ENCODE results near the gene GNAO1.

Gene GNAO1

DNA sequence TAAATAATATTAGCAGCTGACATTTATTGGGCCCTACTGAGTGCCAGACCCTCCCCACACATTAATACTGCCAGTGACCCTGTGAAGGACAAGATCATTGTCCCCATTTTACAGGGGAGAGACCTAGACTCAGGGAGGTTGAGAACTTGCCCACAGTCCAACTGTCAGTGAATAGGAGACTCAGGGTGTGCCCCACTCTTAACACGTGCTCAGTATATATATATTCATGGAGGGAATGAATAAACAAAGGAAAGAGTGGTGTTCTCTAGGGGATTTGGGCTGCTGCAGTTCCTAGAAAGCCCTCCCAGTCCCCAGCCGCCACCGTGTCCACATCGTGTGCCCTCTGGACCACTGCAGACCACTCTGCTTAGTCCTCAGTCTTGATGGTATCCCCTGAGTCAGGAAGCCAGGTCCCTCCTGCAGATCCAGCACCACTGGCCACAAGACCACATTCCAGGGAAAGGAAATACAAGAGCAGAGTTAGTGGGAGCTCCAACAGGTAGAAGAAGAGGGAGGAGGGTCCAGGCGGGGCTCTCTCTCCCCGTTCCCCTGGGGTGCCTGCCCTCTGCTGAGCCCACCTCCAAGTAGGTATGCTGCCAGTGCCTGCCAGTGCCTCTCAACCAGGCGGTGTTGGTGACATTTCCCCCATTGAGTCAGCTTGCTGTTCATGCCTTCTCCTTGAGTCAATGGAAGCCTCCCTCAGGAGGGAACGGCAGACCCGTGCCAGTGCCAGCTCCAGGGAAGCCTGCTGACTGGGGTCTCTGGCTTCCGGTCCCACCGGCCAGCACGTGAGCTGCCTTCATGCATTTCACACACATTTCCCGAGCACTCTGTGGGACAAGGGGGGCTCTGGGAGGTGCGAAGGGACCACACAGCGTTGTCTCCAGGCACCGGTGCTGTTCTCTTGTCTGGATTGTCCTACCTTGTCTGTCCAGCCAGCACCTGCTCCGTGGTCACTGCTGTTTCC is 75.6 kb downstream of the GNAO1 start:
- no peak for DNase-seq (ENCODE audit: low read depth)

DNA sequence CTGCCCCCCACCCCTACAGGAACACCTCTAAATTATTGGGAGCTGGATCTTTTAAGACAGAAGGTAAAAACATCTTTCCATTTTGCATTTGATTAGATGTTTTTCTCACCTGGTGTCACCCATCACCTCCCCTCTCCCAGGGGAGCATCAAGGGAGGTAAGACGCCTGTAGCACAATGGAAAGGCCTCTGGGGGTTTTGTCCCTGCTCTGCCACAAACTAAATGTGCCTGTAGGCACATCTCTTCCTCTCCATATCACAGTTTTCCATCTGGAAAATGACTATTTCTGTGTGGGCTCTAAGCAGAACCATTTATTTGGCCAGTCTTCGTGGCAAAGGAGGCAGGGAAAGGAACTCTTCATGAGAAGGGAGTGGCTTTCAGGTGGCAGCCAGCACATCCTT is 76.6 kb downstream of the GNAO1 start:
- DNase-seq (ENCODE audit: low read depth), result no peak

DNA sequence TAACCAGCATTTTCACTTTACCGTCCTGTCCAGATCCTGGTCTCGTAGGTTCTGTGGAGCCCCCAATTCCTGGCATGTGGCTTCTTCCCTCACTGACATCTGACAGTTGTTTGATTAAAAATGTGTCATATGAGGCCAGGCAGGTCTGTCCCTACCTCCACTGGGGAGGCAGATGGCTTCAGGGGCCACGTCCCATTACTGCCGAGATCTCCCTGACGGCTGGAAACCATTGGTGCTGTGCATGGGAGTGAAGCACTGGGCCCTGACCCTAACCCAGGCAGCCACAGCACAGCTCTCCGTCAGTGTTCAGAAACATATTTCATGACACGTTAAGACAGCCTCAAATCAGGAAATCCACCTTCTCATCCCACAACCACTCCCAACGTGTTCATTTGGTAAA is 77.5 kb downstream of the GNAO1 start:
- DNase-seq (ENCODE audit: low read depth), result no peak

DNA sequence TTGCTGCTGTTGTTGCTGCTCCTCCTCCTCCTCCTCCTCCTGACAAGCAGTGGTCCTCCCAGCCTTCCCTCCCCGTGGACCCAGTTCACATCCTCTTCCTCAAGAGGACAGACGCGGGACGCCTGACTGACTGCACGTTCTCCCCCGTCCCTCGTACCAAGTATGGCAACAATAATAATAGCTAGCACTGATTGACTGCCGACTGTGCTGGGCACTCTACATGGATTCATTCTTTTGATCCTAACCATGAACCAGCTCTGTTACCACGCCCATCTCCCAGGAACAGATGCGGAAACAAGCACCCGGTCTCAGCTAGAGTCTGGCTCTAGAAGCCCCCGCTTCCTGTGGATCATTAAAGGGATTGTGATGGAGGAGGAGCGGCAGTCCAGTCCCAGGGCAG is 78.0 kb downstream of the GNAO1 start:
- DNase-seq (ENCODE audit: low read depth), result no peak

DNA sequence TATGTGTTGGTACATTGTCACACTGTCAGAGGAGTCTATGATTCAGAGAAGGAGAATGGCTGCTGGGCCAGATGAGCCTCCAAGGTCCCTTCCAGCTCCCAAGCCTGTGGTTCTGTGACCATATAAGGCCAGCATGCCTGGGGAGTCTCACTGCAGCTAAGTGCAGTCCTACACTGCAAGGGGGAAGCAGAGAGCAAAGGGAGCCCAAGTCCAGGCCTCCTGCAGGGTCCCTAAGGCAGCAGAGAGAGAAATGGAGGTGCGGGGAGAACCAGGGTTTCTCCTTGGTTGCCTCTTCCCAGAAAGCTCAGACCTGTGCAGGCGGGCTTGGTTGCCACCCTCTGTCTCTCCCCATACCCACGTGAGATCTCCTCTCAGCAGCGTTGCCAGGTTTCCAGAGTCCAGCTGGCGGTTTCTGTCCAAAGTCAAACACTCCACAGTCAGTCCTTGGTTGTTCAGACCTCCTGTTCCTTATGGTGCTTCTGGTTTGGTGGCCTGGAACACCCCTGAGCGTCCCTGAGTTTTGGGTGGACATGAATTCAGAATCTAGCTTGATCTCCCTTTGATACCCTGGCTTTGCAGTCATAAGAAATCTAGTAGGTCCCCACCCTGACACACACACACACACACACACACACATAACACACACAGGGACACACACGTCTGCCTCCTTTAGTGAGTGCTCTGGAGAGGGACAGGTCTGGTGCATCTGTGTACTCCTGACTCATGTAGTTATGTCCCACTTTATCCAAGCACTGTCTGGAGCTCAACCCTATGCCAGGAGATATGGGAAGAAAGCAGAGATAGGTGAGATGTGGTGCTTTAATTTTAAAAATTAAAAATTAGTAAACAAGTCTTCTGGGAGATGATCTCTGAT is 78.8 kb downstream of the GNAO1 start:
- no peak for DNase-seq (ENCODE audit: low read depth)

DNA sequence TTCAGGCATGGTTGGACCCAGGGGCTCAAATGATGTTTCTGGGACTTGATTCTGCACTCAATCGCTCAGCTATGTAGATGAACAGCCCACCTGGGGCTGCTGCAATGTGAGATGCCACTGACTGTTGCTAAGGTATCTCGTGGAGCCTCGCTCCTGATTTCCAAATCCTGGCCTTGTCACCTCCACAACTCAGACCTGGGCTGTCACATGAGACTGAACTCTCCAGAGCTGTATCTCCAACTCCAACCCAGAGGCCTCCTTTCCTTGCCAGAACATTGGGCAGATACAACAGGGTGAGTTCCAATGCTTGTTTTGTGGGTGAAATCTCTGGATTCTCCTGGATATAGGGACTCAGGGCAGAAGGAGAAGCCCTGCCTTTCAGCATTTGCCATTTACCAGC is 79.5 kb downstream of the GNAO1 start:
- no peak for DNase-seq (ENCODE audit: low read depth)

DNA sequence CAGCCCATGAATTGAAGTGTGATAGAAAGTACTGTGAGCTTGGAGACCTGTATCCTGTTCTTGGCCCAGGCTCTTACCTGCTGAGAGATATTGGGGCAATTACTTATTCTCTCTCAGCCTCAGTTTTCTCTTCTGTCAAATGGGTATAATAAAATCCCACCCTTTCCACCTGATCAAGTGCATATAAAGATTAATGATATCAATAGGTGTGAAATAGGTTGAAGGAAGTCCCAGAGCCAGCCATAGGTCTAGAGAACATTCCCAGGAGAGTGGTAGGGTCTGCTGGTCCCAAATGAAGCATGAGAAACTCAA is 81.2 kb downstream of the GNAO1 start:
- no peak for DNase-seq (ENCODE audit: low read depth)

DNA sequence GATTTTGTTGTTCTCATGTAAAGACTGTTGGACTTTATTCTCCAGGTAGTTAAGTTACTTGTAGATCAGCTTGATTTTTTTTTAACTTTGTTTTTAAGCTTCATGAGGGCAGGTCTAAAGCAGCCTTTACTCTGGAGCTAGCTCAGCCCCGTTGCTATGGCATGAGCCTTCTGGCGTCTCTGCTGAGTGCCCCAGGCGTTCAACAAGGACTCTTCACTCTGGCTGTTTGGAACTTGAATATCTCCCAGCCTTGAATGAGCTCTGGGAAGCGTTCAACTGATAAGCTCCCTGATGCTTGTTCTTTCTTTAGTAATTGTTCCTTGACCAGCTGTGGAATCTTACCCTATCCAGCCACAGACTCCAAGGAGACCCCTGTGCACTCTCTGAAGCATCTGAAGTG is 82.3 kb downstream of the GNAO1 start:
- no peak for DNase-seq (ENCODE audit: low read depth)

DNA sequence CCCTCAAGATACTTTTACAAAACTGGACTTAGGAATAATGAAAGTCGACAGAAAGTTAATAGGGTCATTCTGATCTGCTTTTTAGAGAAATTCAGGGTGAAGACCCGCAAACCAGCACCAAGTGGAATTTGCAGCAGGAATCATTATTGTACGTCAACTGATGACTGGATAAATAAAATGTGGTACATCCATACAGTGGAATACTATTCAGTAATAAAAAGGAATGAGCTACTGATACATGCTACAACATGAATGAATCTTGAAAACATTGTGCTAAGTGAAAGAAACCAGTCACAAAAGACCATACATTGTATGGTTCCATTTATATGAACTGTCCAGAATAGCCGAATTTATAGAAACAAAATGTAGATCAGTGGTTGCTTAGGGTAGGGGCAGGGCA is 83.1 kb downstream of the GNAO1 start:
- no peak for DNase-seq (ENCODE audit: low read depth)

DNA sequence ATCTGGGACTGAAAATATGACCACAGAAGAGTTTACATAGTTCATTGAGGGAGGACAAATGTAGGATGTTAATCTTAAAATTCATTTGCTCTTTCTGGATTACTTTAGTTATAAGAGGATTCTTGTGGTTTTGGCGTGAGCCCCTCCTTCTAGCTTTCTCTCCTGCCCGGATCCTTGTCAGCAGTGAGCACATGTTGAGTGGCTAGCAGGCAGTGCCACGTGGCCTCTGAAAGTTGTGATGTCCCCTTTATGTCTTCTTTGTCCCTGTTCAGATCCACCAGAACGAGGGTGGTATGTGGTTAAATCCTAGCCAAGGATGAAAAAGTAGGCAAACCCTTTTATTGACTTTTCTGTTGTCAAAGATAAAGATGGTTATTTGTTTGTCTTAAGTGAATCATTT is 83.8 kb downstream of the GNAO1 start:
- no peak for DNase-seq (ENCODE audit: low read depth)

DNA sequence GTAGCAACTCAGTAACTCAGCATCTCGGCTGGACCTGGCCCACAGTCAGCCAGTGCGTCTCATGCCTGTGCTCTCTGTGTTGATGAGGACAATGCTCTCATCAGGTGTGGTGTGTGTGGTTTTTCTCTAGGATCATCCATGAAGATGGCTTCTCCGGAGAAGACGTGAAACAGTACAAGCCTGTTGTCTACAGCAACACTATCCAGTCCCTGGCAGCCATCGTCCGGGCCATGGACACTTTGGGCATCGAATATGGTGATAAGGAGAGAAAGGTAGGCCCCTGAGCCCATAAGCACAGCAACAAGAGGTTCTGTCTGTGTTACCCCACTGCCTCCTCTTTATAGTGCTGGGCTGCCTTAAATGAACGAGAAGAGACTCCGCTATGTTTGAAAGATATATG is 84.5 kb downstream of the GNAO1 start:
- no peak for DNase-seq (ENCODE audit: low read depth)

DNA sequence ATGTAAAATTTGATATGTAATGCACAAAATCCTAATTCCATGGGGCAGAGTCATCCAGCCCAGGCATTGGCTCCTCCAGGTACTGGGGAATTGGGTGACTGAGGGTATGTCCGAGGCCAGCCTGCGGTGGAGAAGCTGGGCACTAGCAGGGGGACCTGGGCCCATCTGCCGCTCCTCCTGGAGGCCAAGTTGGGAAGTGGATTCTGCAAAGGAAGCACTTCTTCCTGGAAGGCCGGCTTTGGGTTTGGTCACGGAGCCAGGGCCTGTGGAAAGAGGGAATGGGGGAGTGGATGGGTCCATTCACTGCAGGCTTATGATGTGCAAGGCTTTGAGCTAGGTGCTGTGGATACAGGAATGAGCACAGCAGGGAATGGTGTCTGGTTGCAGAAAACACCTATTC is 85.8 kb downstream of the GNAO1 start:
- DNase-seq (ENCODE audit: low read depth), result no peak

DNA sequence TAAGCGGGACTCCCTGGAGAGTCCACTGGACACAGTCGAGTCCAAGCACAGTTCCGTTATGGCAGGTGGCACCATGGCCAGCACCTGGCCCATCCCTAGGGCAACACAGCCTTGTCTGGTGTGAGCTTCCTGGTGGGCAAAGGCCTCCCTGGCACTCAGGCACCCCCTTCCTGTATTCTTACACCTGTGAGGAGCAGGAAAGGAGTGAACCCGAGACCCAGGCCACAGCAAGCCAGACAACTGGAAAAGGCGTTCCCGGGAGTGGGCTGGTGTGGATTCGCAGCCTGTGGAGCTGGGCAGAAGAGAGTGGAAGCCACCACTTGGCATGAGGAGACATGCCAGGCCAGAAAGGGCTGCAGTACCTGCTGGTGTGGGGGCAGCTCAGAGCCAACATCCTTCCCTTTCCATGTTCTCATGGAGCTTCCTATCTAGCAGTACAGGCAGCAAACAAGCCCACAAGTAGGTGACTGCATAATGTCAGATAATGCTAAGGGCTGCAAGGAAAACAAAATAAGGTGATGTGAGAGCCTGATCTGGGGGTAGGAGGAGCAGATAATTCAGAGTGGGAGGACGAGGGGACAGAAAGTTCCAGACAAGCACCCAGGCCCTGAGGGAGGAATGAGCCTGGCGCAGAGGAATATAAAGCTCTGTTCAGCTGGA is 87.0 kb downstream of the GNAO1 start:
- DNase-seq (ENCODE audit: low read depth), result no peak

DNA sequence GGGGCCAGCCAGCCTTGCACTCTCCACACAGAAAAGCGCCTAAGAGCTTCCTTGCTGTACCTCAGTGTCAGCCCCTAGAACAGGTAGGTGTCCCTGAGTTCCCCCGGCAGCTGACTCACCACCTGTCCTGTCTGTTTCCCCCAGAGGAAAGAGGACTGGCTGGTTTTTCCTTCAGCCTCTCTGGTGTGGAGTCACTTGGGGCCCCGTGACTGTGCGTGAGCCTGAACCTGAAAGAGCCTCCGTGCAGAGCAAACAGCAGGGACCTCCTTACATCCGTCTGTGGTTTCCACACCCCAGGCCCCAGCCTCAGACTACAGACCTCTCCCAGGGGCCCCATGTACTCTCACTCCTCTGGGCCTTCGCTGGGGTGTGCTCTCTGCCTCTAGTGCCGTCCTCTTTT is 87.8 kb downstream of the GNAO1 start:
- peak; percentile 41 for DNase-seq (ENCODE audit: low read depth)

DNA sequence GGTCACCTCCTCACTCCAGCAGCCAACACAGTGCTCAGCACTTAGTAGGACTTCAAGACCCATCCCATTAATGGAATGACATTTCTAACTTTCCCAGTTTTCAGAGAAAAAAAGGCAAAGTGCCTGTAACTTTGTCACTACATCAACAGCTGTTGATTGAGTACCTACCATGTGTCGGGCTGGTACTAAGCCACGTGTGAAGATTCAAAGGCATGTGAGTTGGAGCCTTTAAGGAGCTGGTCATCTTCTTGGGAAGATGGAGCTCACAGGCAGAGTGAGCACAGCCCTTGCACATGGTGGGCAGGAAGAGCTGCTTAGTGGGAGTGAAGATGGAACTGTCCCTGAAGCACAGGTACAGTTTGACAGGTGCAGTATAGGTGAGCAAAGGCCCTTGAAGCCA is 88.6 kb downstream of the GNAO1 start:
- no peak for DNase-seq (ENCODE audit: low read depth)

DNA sequence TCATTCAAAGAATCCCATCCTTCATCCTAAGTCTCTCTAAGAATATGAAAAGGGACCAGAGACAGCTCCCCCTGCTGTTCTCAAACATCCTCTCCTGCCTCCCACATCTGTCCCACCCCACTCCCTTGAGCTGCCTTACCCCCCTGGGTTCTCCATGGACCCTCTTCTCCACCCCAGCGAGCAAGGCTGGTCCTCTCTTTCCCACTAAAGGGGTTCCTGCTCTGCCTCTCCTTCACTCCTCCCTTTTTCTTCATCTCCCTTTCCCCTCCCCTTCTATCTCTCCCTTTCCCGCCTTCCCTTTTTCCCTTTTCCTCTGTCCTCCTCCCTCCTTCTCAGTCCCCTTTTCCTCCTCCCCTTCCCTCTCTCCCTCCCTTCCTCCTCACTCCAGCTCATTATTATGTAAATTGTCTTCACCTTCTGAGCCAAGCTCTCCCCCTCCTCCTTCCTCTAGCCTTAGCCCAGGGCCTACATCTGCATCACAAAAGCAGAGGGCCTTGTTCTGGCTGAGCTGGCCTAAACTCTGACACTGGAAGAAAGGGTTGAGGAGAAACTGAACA is 90.0 kb downstream of the GNAO1 start:
- no peak for DNase-seq (ENCODE audit: low read depth)

DNA sequence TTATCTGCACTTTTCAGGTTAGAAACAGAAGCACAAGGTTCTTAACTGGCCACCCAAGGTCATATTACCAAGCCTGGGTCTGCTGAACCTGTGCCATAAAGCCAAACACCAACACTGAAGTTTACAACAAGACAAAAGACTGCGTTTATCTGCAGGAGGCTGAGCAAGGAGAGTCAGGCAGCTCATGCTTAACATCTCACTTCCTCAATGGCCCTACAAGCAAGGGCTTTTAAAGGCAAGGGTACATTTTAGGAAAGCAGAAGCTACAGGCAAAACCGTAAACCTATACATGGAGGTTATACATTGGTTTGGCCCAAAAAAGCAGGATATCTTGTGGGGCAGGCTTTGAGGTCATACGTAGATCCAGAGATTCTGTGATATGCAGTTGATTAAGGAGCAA is 91.2 kb downstream of the GNAO1 start:
- no peak for DNase-seq (ENCODE audit: low read depth)

DNA sequence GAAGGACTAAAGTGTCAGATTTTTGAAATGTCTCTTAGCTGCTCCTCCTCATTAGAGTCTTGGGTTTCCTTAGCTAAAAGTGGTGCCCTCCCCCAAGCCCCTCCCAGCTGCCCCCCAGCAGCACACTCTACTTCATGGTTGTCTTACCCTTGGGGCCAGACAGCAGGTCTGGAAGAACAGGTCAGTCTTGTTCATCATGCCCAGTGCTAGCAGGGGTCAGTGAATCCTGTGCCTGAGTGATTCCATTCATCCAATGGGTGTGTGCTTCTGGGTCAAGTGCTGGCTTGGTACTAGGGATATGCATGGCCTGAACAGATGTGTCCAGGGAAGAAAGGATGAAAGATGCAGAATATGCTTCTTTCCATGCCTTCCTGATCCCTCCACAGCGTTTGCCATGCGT is 93.2 kb downstream of the GNAO1 start:
- DNase-seq (ENCODE audit: low read depth), result no peak

DNA sequence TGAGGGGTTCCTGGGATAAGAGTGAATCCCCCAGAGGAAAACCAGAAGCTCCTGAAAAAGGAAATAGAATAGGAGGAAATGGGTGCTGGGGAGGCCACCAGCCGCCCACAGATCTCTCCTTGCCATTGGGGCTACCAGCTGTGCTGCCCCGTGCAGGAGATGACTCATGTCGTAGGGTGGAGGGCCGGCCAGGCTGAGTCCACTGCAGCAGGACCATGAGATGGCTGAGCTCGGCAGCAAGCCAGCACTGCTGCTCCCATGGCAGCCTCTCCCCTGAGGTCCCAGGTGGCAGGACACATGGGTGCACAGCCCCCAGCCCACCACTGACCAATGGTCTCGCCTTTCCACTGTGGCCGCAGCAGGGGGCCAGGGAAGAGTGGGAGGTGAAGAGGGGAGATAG is 95.5 kb downstream of the GNAO1 start:
- DNase-seq (ENCODE audit: low read depth), result no peak

DNA sequence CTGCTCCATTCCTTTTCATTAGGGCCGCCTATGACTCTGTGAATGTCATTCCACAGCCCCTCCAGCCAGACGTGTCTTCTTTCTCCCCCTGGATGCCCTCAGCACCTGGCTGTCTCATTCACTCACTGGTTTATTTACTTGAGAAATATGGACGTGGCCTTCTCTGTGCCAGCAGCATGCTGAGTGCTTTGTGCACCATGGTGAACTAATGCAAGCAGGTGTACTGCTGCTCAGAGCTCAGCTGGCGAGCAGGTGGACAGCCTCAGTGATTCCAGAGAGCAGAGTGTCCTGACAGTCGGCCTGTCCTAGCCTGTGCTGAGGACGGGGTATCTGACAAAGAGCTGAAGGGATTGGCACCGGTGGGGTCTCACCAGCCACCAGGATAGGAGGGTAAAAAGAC is 96.7 kb downstream of the GNAO1 start:
- no peak for DNase-seq (ENCODE audit: low read depth)

DNA sequence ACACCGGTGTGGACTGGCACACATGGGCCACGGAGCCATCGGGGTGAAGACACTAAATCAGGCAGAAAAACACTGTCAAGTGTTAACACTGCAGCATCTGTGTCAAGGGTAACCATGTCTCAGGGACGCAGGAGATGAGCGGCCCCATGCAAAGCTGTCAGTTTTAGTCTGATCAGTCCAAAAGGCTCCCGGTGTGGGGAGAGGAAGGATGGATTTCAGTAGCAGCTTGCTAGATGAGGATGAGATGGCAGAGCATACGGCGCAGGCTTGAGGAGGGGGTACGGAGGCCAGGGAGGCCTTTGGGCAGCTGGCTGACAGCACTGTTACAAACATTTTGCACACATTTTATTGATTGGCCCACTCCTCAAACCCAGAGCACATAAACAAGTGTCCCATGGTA is 98.1 kb downstream of the GNAO1 start:
- no peak for DNase-seq (ENCODE audit: low read depth)

DNA sequence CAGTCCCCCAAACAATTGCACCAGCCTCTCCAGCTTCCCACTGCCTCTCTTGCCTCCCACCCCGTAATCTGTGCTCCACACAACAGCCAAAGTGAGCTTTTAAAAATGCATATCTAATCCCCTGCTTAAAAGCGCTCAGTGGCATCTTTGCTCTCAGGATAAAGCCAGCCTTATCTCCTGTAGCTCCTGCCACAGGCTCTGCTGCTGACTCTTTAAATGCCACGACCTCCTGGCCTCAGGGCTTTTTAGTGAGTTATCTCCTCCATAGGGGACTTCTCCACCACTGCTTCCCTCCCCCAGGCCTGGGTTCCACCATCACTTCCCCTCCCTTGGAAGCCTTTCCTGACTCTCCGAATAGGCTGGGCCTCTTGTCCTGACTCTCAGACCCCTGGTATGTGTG is 98.6 kb downstream of the GNAO1 start:
- DNase-seq (ENCODE audit: low read depth), result no peak

DNA sequence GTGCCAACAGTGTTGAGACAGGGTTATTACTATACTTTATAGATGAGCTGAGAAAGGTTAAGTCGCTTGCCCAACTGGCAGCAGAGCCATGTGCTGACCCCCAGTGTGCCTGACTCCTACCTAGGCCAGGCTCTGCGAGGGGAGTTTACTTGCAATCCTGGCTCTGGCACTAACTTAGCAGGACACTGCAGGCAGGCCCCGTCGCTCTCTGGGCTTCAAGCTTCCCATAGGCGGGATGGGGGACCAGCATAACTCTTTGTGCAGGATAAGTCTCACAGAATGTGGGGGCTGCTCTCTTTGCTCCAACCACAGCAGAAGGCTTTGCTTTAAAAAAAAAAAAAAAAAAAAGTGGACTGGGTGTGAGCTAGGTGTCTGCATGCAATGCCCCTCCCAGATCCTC is 102.7 kb downstream of the GNAO1 start:
- DNase-seq (ENCODE audit: low read depth), result no peak
